Tongue (tissue), 2 donors: ENCODE measurements around the gene TMEM123. TPM values are rescaled to one million over a fixed set of nuclear protein-coding genes. Genes with fewer than 3 reads are reported as not detected.

ENCODE experiments used
- DNase-seq: peaks from one replicate; pipeline ENCODE4 v3.0.0-alpha.2; 2015
- total RNA-seq: library from RNA; depleted of rRNA; stranded (reverse); fragments of >200 nt; gene quantifications from one replicate; pipeline ENCODE4 v1.2.3, GENCODE V29; 2014

Gene TMEM123
- 156 TPM for total RNA-seq

- DNase-seq = peak; percentile 90
Measured at GRCh38 chr11:102452461-102453301, at the start of gene TMEM123. Gene TMEM123 (minus strand): TSS chr11:102452765. CDS start chr11:102452623, 142 bp downstream.

GRCh38 chr11:102500829-102501228, 48.3 kb upstream of the TMEM123 start:
- no peak for DNase-seq

- no peak for DNase-seq
Measured at GRCh38 chr11:102499931-102500330, 47.4 kb upstream of the TMEM123 start.

GRCh38 chr11:102499151-102499550, 46.6 kb upstream of the TMEM123 start:
- DNase-seq = no peak

- DNase-seq = no peak
Measured at GRCh38 chr11:102497061-102497460, 44.5 kb upstream of the TMEM123 start.

GRCh38 chr11:102495161-102496042, 42.8 kb upstream of the TMEM123 start:
- peak; percentile 93 for DNase-seq

GRCh38 chr11:102494216-102494615, 41.7 kb upstream of the TMEM123 start:
- no peak for DNase-seq

- DNase-seq = no peak
Measured at GRCh38 chr11:102493524-102493923, 41.0 kb upstream of the TMEM123 start.

GRCh38 chr11:102491969-102492368, 39.4 kb upstream of the TMEM123 start:
- no peak for DNase-seq

- no peak for DNase-seq
Measured at GRCh38 chr11:102489186-102490145, 36.9 kb upstream of the TMEM123 start.

GRCh38 chr11:102488208-102488607, 35.6 kb upstream of the TMEM123 start:
- DNase-seq = no peak

- DNase-seq = no peak
Measured at GRCh38 chr11:102487214-102487613, 34.6 kb upstream of the TMEM123 start.

- no peak for DNase-seq
Measured at GRCh38 chr11:102486584-102486983, 34.0 kb upstream of the TMEM123 start.

- no peak for DNase-seq
Measured at GRCh38 chr11:102485095-102485722, 32.6 kb upstream of the TMEM123 start.

- no peak for DNase-seq
Measured at GRCh38 chr11:102482433-102482832, 29.9 kb upstream of the TMEM123 start.

GRCh38 chr11:102479733-102480132, 27.2 kb upstream of the TMEM123 start:
- no peak for DNase-seq

- DNase-seq = no peak
Measured at GRCh38 chr11:102478673-102479299, 26.2 kb upstream of the TMEM123 start.

GRCh38 chr11:102476812-102477211, 24.2 kb upstream of the TMEM123 start:
- peak; percentile 32 for DNase-seq

- no peak for DNase-seq
Measured at GRCh38 chr11:102476069-102476468, 23.5 kb upstream of the TMEM123 start.

- no peak for DNase-seq
Measured at GRCh38 chr11:102473543-102473942, 21.0 kb upstream of the TMEM123 start.

GRCh38 chr11:102472127-102472526, 19.6 kb upstream of the TMEM123 start:
- no peak for DNase-seq
